ENCODE measurements around the gene VSTM1.

DNA sequence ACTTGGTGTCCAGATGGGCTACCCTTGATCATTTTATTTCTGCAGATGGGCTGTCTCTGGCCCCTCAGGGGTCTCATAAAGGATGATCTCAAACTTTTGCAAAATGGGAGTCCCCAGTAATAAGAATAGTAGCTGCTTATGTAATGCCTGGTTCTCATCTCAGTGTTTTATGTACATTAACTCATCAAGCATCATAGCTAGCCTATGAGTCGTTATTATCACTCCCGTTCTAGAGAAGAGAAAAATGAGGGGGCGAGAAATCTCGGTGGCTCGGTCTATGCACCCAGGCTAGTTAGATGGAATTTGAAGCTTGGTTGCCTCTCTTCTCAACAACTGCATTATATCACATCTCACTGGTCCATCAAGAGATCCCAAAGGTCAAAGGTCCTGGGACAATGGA is 68.9 kb downstream of the VSTM1 start:
- TF ChIP-seq, protein P1, sequence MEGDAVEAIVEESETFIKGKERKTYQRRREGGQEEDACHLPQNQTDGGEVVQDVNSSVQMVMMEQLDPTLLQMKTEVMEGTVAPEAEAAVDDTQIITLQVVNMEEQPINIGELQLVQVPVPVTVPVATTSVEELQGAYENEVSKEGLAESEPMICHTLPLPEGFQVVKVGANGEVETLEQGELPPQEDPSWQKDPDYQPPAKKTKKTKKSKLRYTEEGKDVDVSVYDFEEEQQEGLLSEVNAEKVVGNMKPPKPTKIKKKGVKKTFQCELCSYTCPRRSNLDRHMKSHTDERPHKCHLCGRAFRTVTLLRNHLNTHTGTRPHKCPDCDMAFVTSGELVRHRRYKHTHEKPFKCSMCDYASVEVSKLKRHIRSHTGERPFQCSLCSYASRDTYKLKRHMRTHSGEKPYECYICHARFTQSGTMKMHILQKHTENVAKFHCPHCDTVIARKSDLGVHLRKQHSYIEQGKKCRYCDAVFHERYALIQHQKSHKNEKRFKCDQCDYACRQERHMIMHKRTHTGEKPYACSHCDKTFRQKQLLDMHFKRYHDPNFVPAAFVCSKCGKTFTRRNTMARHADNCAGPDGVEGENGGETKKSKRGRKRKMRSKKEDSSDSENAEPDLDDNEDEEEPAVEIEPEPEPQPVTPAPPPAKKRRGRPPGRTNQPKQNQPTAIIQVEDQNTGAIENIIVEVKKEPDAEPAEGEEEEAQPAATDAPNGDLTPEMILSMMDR (IDR thresholded peaks at IDR 0.05; ENCODE audit: low read depth, low read length, missing input control): no peak
- no peak for TF ChIP-seq RXRA (IDR thresholded peaks at IDR 0.05)
- TF ChIP-seq, protein P2, sequence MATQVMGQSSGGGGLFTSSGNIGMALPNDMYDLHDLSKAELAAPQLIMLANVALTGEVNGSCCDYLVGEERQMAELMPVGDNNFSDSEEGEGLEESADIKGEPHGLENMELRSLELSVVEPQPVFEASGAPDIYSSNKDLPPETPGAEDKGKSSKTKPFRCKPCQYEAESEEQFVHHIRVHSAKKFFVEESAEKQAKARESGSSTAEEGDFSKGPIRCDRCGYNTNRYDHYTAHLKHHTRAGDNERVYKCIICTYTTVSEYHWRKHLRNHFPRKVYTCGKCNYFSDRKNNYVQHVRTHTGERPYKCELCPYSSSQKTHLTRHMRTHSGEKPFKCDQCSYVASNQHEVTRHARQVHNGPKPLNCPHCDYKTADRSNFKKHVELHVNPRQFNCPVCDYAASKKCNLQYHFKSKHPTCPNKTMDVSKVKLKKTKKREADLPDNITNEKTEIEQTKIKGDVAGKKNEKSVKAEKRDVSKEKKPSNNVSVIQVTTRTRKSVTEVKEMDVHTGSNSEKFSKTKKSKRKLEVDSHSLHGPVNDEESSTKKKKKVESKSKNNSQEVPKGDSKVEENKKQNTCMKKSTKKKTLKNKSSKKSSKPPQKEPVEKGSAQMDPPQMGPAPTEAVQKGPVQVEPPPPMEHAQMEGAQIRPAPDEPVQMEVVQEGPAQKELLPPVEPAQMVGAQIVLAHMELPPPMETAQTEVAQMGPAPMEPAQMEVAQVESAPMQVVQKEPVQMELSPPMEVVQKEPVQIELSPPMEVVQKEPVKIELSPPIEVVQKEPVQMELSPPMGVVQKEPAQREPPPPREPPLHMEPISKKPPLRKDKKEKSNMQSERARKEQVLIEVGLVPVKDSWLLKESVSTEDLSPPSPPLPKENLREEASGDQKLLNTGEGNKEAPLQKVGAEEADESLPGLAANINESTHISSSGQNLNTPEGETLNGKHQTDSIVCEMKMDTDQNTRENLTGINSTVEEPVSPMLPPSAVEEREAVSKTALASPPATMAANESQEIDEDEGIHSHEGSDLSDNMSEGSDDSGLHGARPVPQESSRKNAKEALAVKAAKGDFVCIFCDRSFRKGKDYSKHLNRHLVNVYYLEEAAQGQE (IDR thresholded peaks at IDR 0.05): no peak
- no peak for TF ChIP-seq JUND (IDR thresholded peaks at IDR 0.05)
- no peak for TF ChIP-seq RAD21 (IDR thresholded peaks at IDR 0.05)
- TF ChIP-seq YY1 (IDR thresholded peaks at IDR 0.05): no peak
